RWPE1 (cell line): ENCODE measurements around the gene PFDN5.
"Not testable (repeated sequence)": the region's sequence is repeated elsewhere in the genome, so short reads cannot be mapped to it uniquely, and the experiment has no call there.

Experiments used
- CTCF ChIA-PET: fragments of 350-600 bp; sonication (Branson Sonifier 250); formaldehyde crosslinking; extraction: SDS; loops from one replicate; lab custom pipeline; 2021; lab: Yijun Ruan, JAX
- POLR2A ChIA-PET: fragments of 400-600 bp; formaldehyde crosslinking; extraction: SDS; loops from one replicate; lab custom pipeline; 2020; ENCODE audit warnings: antibody characterized with exemption; ENCODE audit not compliant: low non-redundant PET; lab: Yijun Ruan, JAX
- DNase-seq: peaks from one replicate; pipeline ENCODE4 v3.0.0; 2012; ENCODE audit warnings: low spot score
- H3K27ac ChIP-seq: fragments of 450-650 bp; 2 replicates; pipeline ENCODE4 v1.5.1; 2017
- TF ChIP-seq, protein P1 (sequence below): fragments of 450-650 bp; conservative IDR thresholded peaks from 2 replicates; pipeline ENCODE4 v1.5.1; 2017; ENCODE audit warnings: low read depth, mild to moderate bottlenecking

Gene PFDN5

DNA sequence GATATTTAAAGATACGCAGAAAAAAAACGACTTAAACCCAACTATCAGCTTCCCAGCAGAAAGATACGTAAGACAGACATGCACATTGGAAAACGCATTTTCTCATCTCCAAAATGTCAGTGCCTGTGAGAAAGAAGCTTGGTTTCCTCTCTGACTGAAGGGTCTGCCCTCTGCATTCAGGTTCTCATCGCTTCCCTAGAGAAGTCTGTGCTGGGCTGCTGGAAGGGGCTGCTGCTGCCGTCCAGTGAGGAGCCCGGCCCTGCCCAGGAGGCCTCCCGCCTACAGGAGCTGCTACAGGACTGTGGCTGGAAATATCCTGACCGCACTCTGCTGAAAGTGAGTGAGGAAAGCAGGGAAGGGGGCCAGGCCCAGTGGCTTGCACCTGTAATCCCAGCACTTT, 4.7 kb upstream of the PFDN5 start:
- H3K27ac ChIP-seq, result no peak overlapping the region
- TF ChIP-seq, protein P1, sequence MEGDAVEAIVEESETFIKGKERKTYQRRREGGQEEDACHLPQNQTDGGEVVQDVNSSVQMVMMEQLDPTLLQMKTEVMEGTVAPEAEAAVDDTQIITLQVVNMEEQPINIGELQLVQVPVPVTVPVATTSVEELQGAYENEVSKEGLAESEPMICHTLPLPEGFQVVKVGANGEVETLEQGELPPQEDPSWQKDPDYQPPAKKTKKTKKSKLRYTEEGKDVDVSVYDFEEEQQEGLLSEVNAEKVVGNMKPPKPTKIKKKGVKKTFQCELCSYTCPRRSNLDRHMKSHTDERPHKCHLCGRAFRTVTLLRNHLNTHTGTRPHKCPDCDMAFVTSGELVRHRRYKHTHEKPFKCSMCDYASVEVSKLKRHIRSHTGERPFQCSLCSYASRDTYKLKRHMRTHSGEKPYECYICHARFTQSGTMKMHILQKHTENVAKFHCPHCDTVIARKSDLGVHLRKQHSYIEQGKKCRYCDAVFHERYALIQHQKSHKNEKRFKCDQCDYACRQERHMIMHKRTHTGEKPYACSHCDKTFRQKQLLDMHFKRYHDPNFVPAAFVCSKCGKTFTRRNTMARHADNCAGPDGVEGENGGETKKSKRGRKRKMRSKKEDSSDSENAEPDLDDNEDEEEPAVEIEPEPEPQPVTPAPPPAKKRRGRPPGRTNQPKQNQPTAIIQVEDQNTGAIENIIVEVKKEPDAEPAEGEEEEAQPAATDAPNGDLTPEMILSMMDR, result no peak
- ChIA-PET POLR2A (interaction anchor here (0.6 kb wide), 1 partner anchor 1313 kb away, joined by 13 read pairs; no protein-coding TSS in a partner anchor), CTCF (no interaction called here)
- DNase-seq, result no peak

DNA sequence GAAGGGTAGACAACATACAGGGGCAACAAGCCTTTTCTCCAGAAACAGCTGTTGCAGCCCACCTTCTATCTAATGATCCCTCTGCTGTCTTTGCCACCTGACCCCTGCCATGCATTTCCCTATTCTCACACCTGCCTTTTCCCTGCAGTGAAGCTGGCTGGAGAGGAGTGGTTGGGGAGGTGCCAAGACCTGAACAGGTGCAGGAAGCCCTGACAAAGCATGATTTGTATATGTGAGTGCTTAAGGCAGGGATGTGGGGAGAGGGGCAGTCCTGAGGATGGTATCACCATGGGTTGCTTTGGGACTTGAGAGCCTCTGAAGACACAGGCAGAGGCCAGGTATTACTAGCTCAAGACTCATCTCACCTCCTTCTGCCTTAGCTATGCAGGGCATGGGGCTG, 2.9 kb upstream of the PFDN5 start:
- POLR2A ChIA-PET, result no interaction called here
- CTCF ChIA-PET, result interaction anchor here (0.7 kb wide), 1 partner anchor 122 kb away, joined by 3 read pairs; no protein-coding TSS in a partner anchor
- no peak for DNase-seq
- TF ChIP-seq, protein P1, result no peak
- H3K27ac ChIP-seq, result peak overlapping the region; percentile 20; the same call in 1 of the 2 replicates

DNA sequence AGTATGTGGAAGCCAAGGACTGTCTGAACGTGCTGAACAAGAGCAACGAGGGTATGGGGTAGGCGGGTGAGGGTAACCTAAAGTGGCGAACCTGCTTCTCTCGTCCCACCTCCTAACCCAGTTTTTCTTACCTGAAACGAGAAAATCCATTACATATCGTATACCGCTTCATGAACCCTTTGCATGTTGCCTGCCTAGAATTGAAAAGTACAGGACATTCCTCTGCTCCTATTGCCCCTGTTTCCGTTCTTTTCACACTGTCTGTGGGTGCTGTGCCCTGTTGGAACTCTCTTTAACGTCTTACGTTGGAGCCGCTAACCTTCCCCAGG, 513 bp downstream of the PFDN5 start:
- TF ChIP-seq, protein P1, result no peak
- POLR2A ChIA-PET, result interaction anchor here (1.6 kb wide), 1 partner anchor 25 kb away, joined by 4 read pairs; no protein-coding TSS in a partner anchor
- CTCF ChIA-PET, result interaction anchor here (2.4 kb wide), 1 partner anchor 26 kb away, joined by 17 read pairs; the partner anchor contains the start of gene AAAS
- DNase-seq, result no peak
- peak overlapping the region; percentile 81 for H3K27ac ChIP-seq

DNA sequence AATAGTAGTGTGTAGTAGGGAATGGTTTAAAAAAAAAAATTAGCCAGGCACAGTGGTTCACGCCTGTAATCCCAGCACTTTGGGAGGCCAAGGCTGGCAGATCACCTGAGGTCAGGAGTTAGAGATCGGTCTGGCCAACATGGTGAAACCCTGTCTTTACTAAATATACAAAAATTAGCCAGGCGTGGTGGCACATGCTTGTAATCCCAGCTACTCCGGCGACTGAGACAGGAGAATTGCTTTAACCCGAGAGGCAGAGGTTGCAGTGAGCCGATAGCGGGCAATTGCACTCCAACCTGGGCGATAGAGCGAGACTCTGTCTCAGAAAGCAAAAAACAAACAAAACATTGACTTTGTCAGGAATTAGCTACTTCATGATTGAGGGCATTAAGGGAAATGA, 1.8 kb downstream of the PFDN5 start:
- POLR2A ChIA-PET, H3K27ac ChIP-seq, DNase-seq: not testable (repeated sequence)
- CTCF ChIA-PET, result interaction anchor here (1.2 to 2.4 kb wide), 2 partner anchors 24 to 84 kb away, joined by 3 to 17 read pairs; partner anchors contain the start of gene AAAS

DNA sequence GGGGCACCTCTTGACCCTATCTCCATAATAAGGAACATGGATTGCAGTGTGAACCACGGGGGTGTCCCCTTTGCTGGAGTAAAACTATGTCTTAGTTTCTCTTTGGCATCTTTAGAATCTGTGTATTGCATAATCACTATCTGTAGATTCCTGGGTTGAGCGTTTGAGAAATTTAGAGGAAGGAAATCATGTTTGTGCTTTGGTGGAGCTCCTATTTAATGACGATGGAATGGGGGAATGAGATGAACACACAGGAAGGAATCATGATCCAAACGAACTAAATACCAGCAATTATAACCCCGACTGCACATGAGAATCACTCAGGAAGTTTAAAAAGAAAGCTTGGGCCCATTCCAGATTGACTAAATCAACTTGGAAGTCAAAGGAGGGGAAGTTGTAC, 2.8 kb downstream of the PFDN5 start:
- ChIA-PET CTCF (interaction anchor here (0.8 kb wide), 1 partner anchor 916 kb away, joined by 3 read pairs; no protein-coding TSS in a partner anchor), POLR2A (no interaction called here)
- DNase-seq, result no peak
- no peak overlapping the region for H3K27ac ChIP-seq
- TF ChIP-seq, protein P1, result no peak

DNA sequence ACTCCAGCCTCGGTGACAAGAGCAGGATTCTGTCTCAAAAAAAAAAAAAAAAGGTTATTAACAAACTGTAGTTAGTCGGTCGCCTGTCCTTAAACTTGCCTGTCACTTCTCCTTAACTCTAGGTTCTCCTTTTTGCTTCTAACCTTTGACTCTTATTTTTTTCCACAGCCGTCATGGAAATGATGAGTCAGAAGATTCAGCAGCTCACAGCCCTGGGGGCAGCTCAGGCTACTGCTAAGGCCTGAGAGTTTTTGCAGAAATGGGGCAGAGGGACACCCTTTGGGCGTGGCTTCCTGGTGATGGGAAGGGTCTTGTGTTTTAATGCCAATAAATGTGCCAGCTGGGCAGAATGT, 3.7 kb downstream of the PFDN5 start:
- ChIA-PET CTCF (interaction anchor here (0.6 to 1.4 kb wide), 3 partner anchors 22 to 200 kb away, joined by 3 to 11 read pairs (median 4); partner anchors contain the start of gene AAAS), POLR2A (interaction anchor here (0.7 to 1.3 kb wide), 2 partner anchors 22 to 74 kb away, joined by 6 to 13 read pairs; partner anchors contain the start of gene AAAS)
- DNase-seq, result peak; percentile 60
- TF ChIP-seq, protein P1, result no peak
- H3K27ac ChIP-seq, result peak overlapping the region; percentile 81
